ENCODE measurements around the gene SIGMAR1.

The SIGMAR1 gene

GRCh38 chr9:34588671-34589635 lies 48.6 kb downstream of the SIGMAR1 start:
- intact Hi-C loops (cut with DNase I), result no loop called here

DNA sequence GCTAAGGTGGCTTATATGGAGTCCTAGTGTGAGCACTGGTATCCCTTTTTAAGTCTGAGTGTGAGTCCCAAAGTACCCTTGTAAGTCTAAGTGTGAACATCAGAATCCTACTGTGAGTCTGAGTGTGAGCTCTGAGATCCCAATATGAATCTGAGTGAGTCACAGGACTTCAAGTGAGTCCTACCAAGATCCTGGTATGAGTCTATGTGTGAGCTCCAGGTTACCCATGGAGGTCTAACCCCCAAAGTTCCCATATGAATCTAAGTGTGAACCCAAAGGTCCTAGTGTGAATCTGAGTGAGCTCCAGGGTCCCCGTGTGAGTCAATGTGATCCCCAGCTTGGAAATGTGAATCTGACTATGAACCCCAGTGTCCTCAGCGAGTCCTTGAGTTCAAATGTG lies 50.3 kb downstream of the SIGMAR1 start:
- DNase-seq, result no peak
- intact Hi-C loops (cut with DNase I), result no loop called here

More at GRCh38 chr9:34588671-34589635, 48.6 kb downstream of the SIGMAR1 start:
- peak in 1 of 10 donors; percentile 90 for DNase-seq

- DNase-seq, result no peak
- intact Hi-C loops (cut with DNase I), result no loop called here
Observed at GRCh38 chr9:34585946-34586669, 51.5 kb downstream of the SIGMAR1 start.

DNA sequence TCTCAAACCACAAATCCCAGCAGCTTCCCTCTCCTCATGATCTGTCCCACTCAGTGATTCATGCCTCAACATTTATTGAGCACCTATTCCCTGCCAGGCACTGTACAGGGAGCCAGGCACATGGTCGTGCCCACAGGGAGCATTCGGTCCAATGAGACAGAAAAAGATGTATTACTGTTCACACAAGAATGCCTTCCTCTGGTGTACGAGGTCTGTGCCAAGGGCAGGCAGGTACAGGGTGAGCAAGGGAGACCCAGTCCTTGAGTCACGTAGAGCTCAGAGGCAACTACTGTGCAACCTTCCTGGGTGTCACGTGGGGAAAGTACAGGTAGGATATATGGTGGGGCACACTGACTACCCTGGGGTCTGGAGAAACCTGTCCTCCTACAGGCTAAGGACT lies 52.6 kb downstream of the SIGMAR1 start:
- peak in 1 of 10 donors; percentile 43 for DNase-seq
- intact Hi-C loops (cut with DNase I), result no loop called here

Data from posterior cingulate gyrus (tissue), 11 donors.